HG03108 (cell line): ENCODE data around the gene PLA2G4E.
A peak's percentile ranks its signal among the peaks of the same experiment; 100 is the strongest.

Experiments
- ATAC-seq: cut with Tn5 transposase; IDR thresholded peaks from one replicate; pipeline ENCODE4 v1.9.1; 2021; ENCODE audit warnings: moderate library complexity; ENCODE audit not compliant: unreplicated experiment

Gene PLA2G4E

DNA sequence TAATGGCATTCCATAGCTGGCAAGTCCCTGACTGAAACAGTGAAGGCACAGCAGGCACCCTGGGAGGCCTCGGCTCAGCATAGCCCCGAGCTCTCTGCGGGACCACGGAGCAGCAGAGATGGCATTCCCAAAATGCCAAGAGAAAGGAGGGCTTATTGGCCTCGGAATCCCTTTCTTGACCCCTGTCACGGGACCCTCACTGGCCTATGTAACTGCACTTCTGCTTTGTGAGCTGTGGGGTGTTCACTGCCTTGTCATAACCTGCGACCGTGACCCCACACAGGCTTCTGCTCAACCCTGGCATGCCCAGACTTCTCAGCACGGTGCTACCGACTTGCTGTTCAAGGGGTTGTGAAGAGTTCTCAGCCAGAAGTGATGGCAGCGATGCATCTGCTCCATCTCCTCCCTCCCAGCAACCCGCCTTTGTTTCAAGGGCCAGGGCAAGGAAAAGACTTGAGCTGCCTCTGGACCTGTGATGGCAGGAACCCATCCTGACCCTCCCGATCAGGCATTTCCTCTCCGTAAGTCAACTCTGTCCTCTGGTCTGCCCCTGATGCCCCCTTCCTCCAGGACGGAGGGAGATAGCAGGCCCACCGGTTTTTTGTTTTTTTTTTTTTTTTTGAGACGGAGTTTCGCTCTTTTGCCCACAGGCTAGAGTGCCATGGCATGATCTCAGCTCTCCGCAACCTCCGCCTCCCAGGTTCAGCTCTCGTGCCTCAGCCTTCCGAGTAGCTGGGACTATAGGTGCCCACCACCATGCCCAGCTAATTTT, 79.0 kb downstream of the PLA2G4E start:
- no peak for ATAC-seq

DNA sequence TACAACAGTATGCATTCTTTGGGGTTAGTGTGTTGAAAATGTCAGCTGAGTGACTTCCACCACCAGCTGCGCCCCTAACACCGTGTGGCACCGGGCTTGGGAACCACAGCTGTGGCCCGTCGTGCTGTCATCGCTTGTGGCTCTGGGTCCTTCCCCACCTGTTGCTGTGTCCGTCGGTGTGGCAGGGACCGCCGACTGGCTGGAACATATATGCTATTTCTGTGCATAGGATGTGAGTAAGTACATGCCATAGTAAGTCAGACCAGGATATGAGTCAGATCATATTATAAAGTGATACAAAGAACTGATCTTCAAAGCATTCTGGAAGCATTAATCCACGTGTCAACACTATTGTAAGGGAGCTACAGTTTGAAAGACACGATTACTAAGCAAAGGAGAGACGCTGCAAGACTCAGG, 80.4 kb downstream of the PLA2G4E start:
- no peak for ATAC-seq

DNA sequence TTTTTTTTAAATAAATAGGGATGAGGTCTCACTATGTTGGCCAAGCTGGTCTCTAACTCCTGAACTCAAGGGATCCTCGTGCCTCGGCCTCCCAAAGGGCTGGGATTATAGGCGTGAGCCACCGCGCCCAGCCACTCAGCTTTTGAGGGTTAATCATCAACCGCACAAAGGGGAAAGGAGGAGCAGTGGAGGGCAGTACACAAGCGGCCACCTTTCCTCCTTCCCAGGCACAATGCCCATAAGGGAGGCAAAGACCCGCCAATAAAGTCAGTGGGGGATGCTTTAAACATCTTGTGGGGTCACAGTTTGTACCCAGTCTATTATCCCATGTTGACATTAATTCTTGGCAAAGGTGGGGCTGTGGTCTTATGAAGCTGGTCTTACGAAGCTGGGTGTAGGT, 80.9 kb downstream of the PLA2G4E start:
- no peak for ATAC-seq

DNA sequence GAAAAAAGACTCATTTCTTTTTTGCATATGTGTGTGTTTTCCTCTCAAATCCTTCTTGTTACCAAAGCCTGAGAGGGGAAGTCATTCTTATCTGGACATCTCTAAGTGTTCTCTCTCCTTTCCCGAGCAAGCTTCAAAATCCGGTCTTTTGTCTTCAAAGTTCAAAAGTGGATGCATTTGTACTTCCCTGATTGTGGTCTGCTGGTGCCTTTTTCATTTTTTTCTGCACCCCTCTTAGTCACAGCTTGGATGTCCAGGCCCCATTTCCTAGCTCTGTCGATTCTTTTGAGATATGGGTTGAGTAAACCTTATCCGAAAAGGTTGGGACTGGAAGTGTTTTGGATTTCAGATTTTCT, 83.3 kb downstream of the PLA2G4E start:
- ATAC-seq = no peak

DNA sequence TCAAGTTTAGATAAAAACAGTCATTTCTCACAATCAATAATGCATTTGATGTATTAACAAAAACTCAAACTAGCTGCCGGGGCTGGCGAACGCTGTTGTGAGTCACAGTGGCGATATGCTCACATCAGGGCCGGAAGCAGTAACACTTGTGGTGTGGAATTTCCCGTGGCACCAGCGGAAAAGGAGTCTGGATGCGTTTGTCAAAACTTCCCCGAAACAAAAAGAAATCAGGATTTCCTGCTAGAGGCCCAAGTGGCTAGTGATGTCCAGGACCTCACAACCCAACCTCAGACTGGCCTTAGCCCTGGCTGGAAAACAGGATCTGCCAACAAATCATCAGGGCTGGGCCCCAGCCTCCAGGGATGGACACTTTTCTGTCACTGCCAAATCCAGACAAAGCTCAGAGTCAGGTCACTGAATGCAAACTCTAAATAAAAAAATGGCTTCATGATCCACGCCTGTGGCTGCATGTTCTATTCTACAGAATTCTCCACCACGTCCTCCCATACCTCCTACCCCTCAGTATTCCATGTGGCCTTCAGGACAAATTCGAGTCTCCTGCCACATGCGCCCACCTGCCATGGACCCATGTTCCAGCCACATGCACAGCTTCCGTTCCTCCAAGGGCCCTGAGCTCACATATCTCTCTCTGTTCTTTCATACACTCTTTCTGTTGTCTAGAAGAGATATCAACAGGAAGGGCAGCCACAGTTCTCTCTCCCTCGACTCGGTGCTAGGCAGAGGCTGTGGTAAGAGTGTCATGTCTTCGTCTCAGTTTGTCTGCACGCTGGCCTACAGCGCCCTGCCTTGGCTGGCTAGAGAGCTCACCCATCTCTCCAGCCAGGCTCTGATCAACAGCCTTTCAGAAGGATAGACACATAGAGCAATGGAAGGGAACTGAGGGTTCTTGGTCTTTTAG, 83.9 kb downstream of the PLA2G4E start:
- peak; percentile 42 for ATAC-seq

DNA sequence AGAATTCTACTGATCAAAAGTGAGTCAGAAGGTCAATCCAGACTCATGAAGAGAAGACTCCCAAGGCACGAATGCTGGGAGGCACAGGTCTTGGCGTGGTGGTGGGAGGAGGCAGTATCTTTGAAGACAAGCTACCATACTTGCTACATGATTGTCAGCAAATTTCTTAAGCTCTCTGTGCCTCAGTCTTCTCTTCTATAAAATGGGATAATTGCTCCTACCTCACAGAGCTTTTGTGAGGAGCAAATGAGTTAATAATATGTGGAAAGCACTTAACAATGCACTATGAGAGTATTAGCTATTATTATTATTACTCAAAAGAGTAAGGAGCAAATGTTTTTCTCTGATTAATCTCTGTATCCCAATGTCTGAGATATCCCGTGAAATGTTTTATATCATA, 84.7 kb downstream of the PLA2G4E start:
- ATAC-seq = no peak

DNA sequence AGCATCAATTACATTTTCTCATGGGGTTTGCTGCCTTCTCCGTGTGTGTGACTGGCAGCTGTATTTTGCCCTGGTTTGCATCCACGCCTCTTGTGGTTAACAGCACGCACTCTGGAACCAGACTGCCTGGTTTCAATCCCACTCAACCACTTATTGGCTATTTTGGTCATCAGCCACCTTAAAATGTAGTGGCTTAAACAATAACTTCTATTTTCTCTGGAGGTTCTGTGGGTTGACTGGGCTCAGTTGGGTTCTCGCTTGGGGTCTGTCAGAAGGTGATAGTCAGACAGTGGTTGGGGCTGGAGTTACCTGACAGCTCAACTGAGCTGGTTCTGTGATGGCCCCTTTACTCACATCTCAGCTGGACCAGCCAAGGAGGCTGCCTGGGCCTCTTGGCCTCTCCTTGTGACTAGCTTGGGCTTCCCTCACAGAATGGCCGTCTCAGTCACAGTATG, 85.2 kb downstream of the PLA2G4E start:
- no peak for ATAC-seq

DNA sequence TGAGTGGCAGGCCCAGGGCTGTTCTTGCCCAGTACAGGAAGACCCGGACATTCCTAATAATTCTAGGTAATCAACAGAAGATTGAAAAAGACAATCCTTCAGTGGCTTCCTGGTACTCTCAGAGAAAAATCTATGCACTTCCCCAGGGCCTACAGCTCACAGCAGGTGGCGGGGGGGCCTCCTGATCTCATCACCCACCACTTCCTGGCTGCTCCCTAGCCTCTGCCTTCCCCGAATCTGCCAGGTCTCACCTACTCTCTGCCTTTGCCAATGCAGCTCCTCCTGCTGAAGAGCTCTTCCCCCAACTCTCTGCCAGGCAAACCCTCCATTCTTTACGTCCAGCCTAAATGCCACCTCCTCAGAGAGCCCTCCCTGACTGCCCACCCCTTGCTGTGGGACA, 86.0 kb downstream of the PLA2G4E start:
- peak; percentile 44 for ATAC-seq

DNA sequence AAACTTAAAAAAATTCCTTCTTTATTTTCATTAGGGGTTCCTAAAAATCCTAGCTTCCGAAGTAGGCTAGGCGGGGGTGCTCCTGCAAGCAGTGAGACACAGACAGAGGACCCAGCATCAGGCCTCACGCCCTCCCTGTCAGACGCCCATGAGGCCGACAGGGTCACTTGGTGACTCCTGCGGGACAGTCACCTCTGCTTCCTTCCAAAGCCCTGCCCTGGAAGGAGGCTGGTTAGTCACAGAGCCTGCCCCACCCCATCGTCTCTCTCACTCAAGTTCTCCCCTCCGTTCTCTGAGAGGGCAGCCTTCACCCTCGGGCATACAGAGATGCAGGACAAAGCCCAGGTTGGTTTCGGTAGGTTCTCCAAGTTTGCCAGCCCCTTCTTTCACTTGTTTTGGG, 87.1 kb downstream of the PLA2G4E start:
- no peak for ATAC-seq

DNA sequence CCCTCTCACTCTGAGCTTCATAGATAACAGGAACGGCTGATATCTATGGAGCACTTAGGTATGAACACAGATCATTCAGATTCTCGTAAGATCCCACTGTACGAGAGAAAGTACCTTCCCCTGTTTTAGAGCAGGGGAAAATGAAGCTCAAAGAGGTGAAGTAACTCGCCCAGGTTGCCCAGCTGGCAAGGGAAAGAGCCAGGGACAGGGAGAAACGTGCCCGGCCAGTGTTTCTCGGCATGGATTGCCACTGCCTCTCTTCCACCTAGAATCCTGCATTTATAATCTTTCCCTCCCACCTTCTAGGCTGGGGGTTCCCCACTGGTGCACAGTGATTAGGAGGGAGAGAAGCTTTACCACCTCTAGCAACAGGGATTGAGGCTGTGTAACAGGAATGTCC, 87.5 kb downstream of the PLA2G4E start:
- no peak for ATAC-seq

DNA sequence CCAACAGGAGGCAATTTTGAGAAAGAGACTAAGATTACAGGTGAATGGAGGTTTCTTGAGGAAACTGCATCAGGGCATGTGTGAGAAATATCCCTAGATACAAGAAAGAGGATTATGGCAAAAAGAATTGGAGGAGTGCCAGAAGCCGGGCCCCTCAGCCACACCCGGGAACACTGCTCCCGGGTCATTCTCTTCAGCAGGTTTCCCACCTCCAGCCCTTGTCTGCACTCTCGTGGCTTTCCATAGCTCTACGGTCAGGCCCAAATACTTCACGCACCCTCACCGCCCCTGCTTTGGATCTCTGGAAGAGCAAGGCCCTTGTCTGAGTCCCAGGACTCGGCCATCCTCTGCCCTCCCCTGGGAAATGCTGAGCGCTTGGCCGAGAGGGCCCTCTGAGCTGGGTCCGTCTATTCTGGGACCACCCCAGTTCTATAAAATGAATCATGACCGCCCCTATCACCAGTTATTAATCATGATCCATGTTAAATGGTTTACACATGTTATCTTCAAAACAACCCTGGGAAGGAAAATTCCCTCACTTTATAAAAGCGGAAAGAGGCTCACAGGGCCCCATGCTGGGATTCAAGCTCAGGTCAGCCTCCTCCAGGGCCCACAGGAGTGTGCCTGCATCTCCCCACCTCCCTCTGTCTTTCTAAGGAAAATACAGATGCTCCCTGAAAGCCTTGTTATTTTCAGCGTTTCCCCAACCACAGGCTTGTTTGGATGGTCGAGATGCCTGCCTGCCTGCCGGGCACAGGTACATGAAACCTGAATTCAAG, 88.1 kb downstream of the PLA2G4E start:
- no peak for ATAC-seq

DNA sequence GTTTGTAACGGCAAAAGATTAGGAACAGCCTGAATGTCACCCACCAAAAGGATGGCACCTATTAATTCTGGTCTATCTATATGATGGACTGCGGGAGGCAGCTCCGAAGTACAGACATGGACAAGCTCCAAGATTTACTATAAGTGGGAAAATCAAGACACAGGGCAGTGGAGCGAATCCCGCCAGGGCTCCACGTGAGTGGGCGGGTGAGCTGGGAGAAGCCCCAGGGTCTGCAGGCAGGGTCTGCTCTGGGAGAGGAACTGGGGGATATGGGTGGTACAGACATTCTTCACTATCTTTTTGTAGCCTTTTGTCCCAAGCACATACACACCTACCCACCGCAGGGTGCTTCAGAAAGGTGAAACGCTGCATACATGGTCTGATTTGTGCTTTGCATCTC, 88.7 kb downstream of the PLA2G4E start:
- no peak for ATAC-seq
